ENCODE results near the gene GCK.
"Not testable (repeated sequence)": the region's sequence is repeated elsewhere in the genome, so short reads cannot be mapped to it uniquely, and the experiment has no call there.

GRCh38 chr7:44126574-44126973, 62.7 kb downstream of the GCK start:
- not testable (repeated sequence) for TF ChIP-seq CTCF (conservative IDR thresholded peaks at IDR 0.05; ENCODE audit: low read length); EZH2phosphoT487 (IDR thresholded peaks at IDR 0.05; ENCODE audit: borderline replicate concordance, low read depth, low read length)

All from OCI-LY7 (cell line).